ENCODE measurements around the gene IMPG1.

IMPG1 gene

DNA sequence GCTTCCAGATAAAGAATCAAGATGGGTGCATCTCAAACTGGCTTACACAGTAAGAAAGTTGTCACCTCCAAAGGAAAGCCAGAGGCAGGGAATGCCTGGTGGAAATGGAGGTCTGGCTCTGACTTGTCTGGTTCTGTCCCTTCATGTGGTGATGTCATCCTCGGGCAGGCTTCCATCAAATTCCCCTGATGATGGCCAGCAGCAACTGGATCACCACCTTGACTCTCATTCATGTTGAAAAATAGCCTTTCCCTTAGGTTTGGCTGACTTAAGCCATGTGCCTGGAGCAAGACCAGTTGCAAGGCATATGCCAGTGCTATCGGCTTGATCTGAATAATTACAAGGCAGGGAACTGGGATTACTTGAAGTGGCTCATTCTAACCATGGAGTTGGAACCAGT is 28.8 kb downstream of the IMPG1 start:
- H3K27me3 ChIP-seq: no peaks in the 10 kb centered on the region
- TF ChIP-seq, protein P1, sequence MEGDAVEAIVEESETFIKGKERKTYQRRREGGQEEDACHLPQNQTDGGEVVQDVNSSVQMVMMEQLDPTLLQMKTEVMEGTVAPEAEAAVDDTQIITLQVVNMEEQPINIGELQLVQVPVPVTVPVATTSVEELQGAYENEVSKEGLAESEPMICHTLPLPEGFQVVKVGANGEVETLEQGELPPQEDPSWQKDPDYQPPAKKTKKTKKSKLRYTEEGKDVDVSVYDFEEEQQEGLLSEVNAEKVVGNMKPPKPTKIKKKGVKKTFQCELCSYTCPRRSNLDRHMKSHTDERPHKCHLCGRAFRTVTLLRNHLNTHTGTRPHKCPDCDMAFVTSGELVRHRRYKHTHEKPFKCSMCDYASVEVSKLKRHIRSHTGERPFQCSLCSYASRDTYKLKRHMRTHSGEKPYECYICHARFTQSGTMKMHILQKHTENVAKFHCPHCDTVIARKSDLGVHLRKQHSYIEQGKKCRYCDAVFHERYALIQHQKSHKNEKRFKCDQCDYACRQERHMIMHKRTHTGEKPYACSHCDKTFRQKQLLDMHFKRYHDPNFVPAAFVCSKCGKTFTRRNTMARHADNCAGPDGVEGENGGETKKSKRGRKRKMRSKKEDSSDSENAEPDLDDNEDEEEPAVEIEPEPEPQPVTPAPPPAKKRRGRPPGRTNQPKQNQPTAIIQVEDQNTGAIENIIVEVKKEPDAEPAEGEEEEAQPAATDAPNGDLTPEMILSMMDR (IDR thresholded peaks at IDR 0.05): no peak
- H3K27ac ChIP-seq: no peak overlapping the region
- no peaks in the 10 kb centered on the region for H3K36me3 ChIP-seq
- H3K4me1 ChIP-seq (ENCODE audit: control insufficient read depth in 1 of 2, insufficient read depth in 1 of 2, low read depth in 1 of 2, low read length in 1 of 2): no peaks in the 10 kb centered on the region
- no peak overlapping the region for H3K4me3 ChIP-seq (ENCODE audit: low read depth in 1 of 2, low read length in 1 of 2)
- no peaks in the 10 kb centered on the region for H3K9me3 ChIP-seq

DNA sequence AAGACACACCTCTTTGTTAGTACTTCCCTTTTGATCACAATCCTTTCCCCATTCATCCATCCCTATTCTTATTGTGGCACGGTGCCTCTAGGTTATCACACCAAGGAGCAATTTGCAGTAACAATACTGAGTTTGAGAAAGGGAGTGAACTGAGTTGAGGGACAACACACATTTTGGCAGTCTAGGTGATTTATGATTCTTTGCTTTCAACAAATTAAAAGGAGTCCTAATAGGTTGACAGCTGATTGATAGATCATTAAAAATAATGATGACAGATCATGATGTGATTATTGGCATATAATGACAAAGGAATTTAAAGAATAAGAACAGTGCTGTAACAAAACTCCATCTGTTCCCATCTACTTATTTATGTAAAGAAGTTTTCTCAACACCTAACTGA is 36.7 kb downstream of the IMPG1 start:
- Histone ChIP-seq H3K27me3 (no peaks in the 10 kb centered on the region), H3K4me1 (ENCODE audit: control insufficient read depth in 1 of 2, insufficient read depth in 1 of 2, low read depth in 1 of 2, low read length in 1 of 2) (no peaks in the 10 kb centered on the region), H3K36me3 (no peaks in the 10 kb centered on the region), H3K27ac (no peak overlapping the region), H3K9me3 (peaks cover 4% of the 10 kb centered on the region), H3K4me3 (ENCODE audit: low read depth in 1 of 2, low read length in 1 of 2) (no peak overlapping the region)
- TF ChIP-seq, protein P1 (IDR thresholded peaks at IDR 0.05): no peak

DNA sequence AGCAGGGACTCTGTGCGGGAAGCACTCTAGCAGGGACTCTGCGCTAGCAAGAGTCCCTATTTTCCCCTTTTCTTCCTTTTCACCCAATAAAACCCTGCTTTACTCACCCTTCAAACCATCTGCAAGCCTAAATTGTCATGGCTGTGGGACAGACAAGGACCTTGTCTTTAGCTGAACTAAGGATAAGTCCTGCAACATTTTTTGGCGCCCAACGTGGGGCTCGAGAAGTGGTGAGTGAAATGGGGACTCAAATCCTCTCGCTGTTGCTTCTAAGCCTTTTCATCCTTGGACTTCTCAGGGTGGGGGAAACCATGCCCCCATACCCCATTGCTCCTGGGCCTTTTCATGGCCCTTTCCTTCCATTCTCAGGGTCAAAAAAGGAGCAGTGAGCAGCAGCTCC is 46.4 kb downstream of the IMPG1 start:
- TF ChIP-seq, protein P1 (IDR thresholded peaks at IDR 0.05): no peak
- Histone ChIP-seq H3K4me1 (ENCODE audit: control insufficient read depth in 1 of 2, insufficient read depth in 1 of 2, low read depth in 1 of 2, low read length in 1 of 2) (no peaks in the 10 kb centered on the region), H3K36me3 (no peaks in the 10 kb centered on the region), H3K4me3 (ENCODE audit: low read depth in 1 of 2, low read length in 1 of 2) (no peak overlapping the region), H3K9me3 (peaks cover 21% of the 10 kb centered on the region), H3K27me3 (no peaks in the 10 kb centered on the region), H3K27ac (no peak overlapping the region)

DNA sequence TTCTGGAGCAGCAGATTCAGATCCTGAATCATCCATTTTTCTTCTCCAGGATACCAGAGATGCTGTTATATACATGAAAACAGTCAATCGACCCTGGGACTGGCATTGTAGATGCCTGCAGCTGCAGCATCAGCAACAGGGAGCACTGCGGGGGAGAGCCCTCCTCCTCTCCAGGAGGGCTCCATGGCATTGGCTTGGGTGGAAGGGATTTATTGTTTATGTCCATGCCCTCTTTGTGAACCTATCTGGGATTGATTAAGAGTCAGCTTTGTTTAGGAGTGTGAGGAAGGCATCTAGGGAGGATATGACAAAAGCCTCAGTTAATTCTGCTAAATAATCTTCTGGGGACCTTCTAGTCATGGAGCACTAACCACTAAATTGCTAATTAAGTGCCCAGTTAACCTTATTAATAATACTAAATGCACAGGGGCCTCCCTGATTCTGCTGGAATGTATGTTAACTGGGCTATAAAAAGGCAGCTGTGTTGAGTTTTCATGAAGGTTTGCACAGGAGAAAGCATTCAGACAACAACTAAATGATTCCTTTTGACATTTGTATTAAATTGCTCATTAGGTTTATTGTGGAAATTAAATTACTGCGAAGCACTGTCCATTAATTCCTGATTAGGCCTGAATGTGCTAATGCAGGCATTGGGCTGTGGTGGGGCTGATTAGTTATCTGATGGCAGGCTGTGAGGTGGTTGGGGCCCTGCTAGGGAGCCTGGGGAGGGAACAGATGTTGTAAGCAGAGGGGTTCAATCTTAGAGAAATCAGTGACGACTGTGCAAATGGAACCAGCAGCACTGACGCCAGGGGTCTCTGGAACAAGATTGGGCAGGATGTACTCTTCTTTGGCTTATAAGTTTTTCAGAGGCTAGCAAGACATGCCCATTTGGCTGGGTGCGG is 57.6 kb downstream of the IMPG1 start:
- Histone ChIP-seq H3K27ac (no peak overlapping the region), H3K4me3 (ENCODE audit: low read depth in 1 of 2, low read length in 1 of 2) (no peak overlapping the region), H3K36me3 (no peaks in the 10 kb centered on the region), H3K27me3 (no peaks in the 10 kb centered on the region), H3K9me3 (no peaks in the 10 kb centered on the region), H3K4me1 (ENCODE audit: control insufficient read depth in 1 of 2, insufficient read depth in 1 of 2, low read depth in 1 of 2, low read length in 1 of 2) (no peaks in the 10 kb centered on the region)
- TF ChIP-seq, protein P1 (IDR thresholded peaks at IDR 0.05): no peak

DNA sequence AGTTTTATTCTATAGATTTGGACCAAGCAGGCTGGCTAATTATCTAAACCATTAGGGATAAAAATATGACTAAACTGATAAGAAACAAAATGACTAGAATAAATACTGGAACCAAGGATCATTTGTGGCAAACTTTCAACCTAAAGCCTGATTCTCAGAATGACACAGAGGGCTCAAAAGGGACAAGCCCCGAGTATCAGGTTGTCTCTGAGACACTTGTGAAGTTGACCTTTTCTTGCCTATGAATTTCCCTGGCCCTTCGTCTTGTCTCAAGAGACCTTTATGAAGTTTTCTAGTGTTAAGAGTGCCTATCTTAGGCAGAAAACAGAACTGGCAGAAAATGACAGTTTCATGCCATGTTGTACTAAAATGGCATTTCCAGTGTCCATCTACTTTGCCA is 68.3 kb downstream of the IMPG1 start:
- no peaks in the 10 kb centered on the region for H3K27me3 ChIP-seq
- no peaks in the 10 kb centered on the region for H3K9me3 ChIP-seq
- H3K4me3 ChIP-seq (ENCODE audit: low read depth in 1 of 2, low read length in 1 of 2): no peak overlapping the region
- H3K36me3 ChIP-seq: no peaks in the 10 kb centered on the region
- H3K4me1 ChIP-seq (ENCODE audit: control insufficient read depth in 1 of 2, insufficient read depth in 1 of 2, low read depth in 1 of 2, low read length in 1 of 2): no peaks in the 10 kb centered on the region
- H3K27ac ChIP-seq: no peak overlapping the region
- TF ChIP-seq, protein P1 (IDR thresholded peaks at IDR 0.05): no peak

Measured in neutrophil (primary cell).